Activated CD4-positive, alpha-beta T cell treated with anti-CD3 and anti-CD28 coated beads for 24 hours (primary cell): ENCODE results near the gene FXR1.
A peak's percentile ranks its signal among the peaks of the same experiment; 100 is the strongest.

Experiments
- DNase-seq, 2 donors: peaks; one replicate each; pipeline ENCODE4 v3.0.0-alpha.2; 2020; ENCODE audit warnings: low read depth in 2 of 2

The FXR1 gene

GRCh38 chr3:181007262-181007661, 94.8 kb downstream of the FXR1 start:
- DNase-seq = no peak

GRCh38 chr3:181008796-181009195, 96.3 kb downstream of the FXR1 start:
- DNase-seq = no peak

GRCh38 chr3:181009225-181009624, 96.8 kb downstream of the FXR1 start:
- DNase-seq = peak in 1 of 2 donors; percentile 18

GRCh38 chr3:181017690-181018089, 105.2 kb downstream of the FXR1 start:
- DNase-seq = no peak

GRCh38 chr3:181025204-181025603, 112.7 kb downstream of the FXR1 start:
- DNase-seq = no peak

GRCh38 chr3:181030948-181031347, 118.5 kb downstream of the FXR1 start:
- no peak for DNase-seq
